Germinal center (tissue), 1 donor: ENCODE results near the gene TVP23C.
"Not testable (repeated sequence)": the region's sequence is repeated elsewhere in the genome, so short reads cannot be mapped to it uniquely, and the experiment has no call there.

Experiments used
- DNase-seq: peaks from one replicate; pipeline ENCODE4 v3.0.0; 2012; ENCODE audit warnings: mixed read lengths, low spot score

The TVP23C gene

GRCh38 chr17:15526292-15527218, 36.7 kb downstream of the TVP23C start:
- DNase-seq: not testable (repeated sequence)

- not testable (repeated sequence) for DNase-seq
These were observed 38.0 kb downstream of the TVP23C start for GRCh38 chr17:15524990-15525985.

GRCh38 chr17:15516150-15516549, 47.1 kb downstream of the TVP23C start:
- DNase-seq: no peak

GRCh38 chr17:15514469-15514868, 48.8 kb downstream of the TVP23C start:
- no peak for DNase-seq

GRCh38 chr17:15513856-15514459, 49.3 kb downstream of the TVP23C start:
- DNase-seq: no peak

DNA sequence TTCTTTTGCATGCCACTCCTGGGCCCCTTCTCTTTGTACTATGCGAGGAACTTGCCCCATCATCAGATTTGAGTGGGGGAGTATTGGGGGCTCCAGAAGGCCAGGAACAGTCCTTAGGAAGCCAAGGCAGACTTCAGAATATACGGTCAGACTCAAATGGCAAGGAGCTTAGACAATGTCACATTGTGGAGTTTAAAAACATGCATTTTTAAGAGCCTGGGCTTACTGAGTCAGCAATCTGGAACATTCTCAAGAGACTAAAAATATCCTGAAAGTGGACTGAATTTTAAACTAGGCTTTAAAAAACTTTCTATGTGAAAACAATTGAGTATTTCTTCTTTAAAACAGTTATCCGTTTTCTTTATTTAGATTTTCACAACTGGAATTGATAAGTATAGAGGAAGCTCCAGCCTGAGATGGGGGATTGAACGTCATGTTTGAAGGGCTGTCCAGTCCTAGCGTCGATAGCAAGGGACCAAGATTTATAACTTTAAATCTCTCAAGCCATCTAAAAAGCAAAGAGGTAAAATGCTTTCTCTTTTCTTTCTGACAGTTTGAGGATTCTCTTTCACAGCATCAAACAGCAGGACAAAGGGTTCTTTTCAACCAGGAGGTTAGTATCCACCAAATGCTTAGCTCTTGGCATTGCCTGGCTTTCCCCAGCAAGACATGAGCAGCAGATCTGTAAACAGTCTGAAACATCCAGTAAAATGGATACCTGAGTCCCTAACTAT, 50.1 kb downstream of the TVP23C start:
- DNase-seq: no peak

DNA sequence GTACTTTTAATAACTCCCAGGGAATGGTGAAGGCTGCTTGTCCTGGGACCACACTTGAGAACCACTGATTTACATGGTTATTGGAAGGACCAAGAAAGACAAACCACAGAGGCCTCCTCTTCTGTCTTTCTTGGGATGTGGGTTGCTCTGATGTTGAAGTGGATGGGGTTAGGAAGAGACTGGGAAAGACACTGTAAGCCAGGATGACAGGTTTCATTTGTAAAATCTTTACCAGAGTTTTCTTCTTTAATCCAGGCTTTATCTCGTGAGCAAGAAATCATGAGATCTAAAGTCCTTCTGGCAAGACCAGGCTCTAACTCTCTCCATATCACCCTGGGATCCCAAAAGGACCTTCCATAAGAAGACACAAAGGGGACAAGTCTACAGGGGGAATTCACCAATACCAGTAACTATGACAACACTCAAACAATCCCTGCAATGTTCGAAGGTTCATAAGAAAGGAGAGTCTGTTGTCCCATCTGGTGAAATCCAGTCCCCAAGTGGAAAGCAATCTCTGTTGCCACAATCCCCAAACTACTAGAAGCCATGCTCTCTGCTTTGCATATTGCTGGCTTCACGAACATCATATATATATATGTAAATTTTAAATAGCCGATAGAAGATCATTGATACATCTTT, 51.1 kb downstream of the TVP23C start:
- DNase-seq: no peak

DNA sequence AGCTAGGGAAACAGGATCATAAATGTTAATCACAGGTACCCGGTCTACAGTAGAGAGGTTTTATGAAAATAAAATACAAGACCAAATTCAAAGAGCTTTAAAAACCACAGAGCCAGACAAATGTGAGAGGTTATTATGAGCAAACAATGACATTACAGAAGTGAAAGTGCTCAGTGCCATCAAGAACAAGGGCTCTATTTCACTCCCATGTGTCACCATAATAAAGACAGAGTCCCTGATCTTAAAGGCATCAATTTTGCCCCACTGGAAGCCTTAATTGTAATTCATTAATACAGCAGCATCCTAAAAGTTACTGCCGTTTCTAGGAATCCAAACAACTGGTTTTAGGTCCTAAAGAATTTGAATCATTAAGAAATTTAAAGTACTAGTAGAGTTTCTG, 52.1 kb downstream of the TVP23C start:
- no peak for DNase-seq

DNA sequence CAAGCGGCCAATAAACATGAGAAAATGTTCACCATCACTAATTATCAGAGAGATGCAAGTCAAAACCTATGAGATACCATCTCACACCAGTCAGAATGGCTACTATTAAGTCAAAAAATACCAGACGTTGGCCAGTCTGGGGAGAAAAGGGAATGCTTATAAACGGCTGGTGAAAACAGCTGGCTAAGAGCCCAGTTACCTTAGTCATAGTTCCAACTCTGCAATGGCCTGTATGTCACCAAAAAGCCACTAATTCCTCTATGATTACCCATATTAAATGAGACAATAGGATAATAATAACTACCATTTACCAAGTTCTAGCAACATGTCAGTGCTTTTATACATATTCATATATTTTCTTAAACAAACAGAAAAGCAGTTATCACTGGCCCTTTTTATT, 52.9 kb downstream of the TVP23C start:
- DNase-seq: no peak

DNA sequence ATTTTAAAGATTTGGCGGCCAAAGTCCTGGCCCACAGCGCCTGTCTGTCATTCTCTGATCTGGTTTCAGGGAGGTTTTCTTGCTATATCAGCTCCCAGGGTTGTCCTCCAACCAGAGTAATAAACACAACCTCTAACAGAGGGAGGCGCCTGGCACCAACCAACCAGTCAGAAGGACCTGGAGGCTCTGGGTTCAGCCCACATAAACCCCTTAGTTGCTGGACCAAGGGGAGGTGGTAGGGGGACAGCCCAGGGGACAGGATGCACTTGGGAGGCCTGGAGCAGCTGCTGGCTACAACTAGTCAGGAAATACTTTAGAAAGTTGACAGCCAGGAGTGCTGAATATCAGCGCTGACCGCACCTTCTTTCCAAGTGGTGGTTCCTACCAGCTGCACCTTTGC, 54.2 kb downstream of the TVP23C start:
- DNase-seq: no peak

DNA sequence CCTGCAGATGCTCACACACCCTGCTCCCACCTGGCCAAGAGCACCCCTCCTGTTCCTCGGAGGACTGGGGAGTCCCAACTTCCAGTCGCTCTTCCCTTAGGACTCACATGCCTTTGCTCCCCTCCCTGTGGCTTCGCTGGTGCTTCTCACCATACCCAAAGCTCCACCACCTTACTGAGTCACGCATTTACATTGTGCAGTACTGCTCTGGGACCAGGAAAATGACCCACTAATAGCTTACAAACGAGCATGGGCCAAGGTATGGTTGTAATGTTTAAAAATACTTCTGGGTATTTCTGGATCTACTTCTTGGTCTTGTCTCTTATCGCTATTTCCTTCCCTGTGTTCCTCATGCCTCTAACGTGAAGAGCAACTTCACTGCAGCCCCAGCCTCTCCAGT, 54.8 kb downstream of the TVP23C start:
- no peak for DNase-seq

GRCh38 chr17:15507896-15508295, 55.4 kb downstream of the TVP23C start:
- DNase-seq: no peak

GRCh38 chr17:15507001-15507400, 56.3 kb downstream of the TVP23C start:
- DNase-seq: no peak

GRCh38 chr17:15505708-15506107, 57.6 kb downstream of the TVP23C start:
- not testable (repeated sequence) for DNase-seq

GRCh38 chr17:15503731-15504130, 59.6 kb downstream of the TVP23C start:
- DNase-seq: no peak

- DNase-seq: peak; percentile 69
These were observed 60.7 kb downstream of the TVP23C start for GRCh38 chr17:15502369-15503112.

DNA sequence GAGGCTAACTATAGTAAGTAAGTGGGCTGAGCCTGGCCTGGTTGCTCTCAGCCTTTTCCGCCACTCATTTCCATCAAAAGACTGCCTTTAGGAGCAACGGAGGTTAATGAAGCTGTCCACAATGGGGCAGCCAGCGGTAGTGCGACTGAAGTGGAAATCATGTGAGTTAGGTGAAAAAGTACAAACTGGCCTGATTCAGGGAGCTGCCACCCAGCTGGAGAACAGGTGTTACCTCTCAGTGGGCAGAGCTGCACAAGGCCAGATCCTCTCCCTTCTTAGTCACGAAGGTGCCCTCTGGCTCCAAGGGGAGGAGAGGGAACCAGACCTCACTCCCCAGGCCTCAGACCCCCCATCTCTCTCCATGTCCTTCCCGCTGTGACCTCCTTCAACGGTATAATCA, 61.5 kb downstream of the TVP23C start:
- no peak for DNase-seq

GRCh38 chr17:15501282-15501681, 62.0 kb downstream of the TVP23C start:
- no peak for DNase-seq

GRCh38 chr17:15498107-15498506, 65.2 kb downstream of the TVP23C start:
- no peak for DNase-seq
